WTC11 (cell line): Measurements from ENCODE around the gene CROCC2.

Experiments used
- ATF1 ChIP-seq: sonication (generic); formaldehyde crosslinking; IDR thresholded peaks from 2 replicates; pipeline ENCODE4 v1.8.1; 2023; ENCODE audit warnings: mild to moderate bottlenecking, moderate library complexity, missing genetic modification reagents
- EMX1 ChIP-seq: fragments of 250-450 bp; sonication (Bioruptor Pico); IDR thresholded peaks from 2 replicates; pipeline ENCODE4 v1.8.0; 2021; ENCODE audit warnings: mild to moderate bottlenecking
- GABPB1 ChIP-seq: sonication (generic); formaldehyde crosslinking; IDR thresholded peaks from 2 replicates; pipeline ENCODE4 v1.8.1; 2023; ENCODE audit warnings: mild to moderate bottlenecking, missing genetic modification reagents
- NR2C2 ChIP-seq: sonication (generic); formaldehyde crosslinking; IDR thresholded peaks from 2 replicates; pipeline ENCODE4 v1.8.0; 2022; ENCODE audit warnings: mild to moderate bottlenecking, missing genetic modification reagents
- ZNF232 ChIP-seq: sonication (generic); formaldehyde crosslinking; IDR thresholded peaks from 2 replicates; pipeline ENCODE4 v1.8.0; 2022; ENCODE audit warnings: mild to moderate bottlenecking, missing genetic modification reagents
- TF ChIP-seq, protein P1 (sequence below): sonication (generic); formaldehyde crosslinking; IDR thresholded peaks from 2 replicates; pipeline ENCODE4 v1.8.1; 2023; ENCODE audit warnings: mild to moderate bottlenecking, missing genetic modification reagents, moderate library complexity
- TF ChIP-seq, protein P2 (sequence below): fragments of 200-600 bp; IDR thresholded peaks from 2 replicates; pipeline ENCODE4 v1.8.0; 2022; ENCODE audit warnings: antibody characterized with exemption
- TF ChIP-seq, protein P3 (sequence below): sonication (generic); formaldehyde crosslinking; IDR thresholded peaks from 2 replicates; pipeline ENCODE4 v1.8.0; 2023; ENCODE audit warnings: mild to moderate bottlenecking, missing genetic modification reagents

DNA sequence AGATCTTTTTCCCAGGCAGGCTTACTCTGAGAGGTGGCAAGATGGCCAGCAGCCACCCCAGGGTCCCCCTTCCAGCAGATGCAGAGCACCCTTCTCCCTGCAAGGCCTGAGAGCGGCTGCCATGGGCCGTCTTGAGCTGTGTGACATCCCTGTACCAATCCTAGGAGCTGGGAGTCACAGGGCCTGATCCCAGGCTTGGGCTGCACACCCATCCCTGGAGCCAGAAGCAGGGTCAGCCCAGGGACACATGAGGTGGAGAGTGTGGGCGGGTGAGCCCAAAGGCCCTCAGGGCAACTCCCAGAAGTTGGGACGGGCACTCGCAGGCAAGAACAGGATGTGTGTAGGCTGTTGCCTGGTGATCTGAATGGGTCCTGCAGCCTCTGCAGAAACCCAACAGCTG lies 40.5 kb downstream of the CROCC2 start:
- no peak for TF ChIP-seq EMX1 (CRISPR knock-in tag)
- TF ChIP-seq, protein P1, sequence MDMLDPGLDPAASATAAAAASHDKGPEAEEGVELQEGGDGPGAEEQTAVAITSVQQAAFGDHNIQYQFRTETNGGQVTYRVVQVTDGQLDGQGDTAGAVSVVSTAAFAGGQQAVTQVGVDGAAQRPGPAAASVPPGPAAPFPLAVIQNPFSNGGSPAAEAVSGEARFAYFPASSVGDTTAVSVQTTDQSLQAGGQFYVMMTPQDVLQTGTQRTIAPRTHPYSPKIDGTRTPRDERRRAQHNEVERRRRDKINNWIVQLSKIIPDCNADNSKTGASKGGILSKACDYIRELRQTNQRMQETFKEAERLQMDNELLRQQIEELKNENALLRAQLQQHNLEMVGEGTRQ (CRISPR knock-in tag), result no peak
- TF ChIP-seq, protein P2, sequence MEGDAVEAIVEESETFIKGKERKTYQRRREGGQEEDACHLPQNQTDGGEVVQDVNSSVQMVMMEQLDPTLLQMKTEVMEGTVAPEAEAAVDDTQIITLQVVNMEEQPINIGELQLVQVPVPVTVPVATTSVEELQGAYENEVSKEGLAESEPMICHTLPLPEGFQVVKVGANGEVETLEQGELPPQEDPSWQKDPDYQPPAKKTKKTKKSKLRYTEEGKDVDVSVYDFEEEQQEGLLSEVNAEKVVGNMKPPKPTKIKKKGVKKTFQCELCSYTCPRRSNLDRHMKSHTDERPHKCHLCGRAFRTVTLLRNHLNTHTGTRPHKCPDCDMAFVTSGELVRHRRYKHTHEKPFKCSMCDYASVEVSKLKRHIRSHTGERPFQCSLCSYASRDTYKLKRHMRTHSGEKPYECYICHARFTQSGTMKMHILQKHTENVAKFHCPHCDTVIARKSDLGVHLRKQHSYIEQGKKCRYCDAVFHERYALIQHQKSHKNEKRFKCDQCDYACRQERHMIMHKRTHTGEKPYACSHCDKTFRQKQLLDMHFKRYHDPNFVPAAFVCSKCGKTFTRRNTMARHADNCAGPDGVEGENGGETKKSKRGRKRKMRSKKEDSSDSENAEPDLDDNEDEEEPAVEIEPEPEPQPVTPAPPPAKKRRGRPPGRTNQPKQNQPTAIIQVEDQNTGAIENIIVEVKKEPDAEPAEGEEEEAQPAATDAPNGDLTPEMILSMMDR, result no peak
- no peak for TF ChIP-seq ZNF232 (CRISPR knock-in tag)
- no peak for TF ChIP-seq NR2C2 (CRISPR knock-in tag)
- TF ChIP-seq, protein P3, sequence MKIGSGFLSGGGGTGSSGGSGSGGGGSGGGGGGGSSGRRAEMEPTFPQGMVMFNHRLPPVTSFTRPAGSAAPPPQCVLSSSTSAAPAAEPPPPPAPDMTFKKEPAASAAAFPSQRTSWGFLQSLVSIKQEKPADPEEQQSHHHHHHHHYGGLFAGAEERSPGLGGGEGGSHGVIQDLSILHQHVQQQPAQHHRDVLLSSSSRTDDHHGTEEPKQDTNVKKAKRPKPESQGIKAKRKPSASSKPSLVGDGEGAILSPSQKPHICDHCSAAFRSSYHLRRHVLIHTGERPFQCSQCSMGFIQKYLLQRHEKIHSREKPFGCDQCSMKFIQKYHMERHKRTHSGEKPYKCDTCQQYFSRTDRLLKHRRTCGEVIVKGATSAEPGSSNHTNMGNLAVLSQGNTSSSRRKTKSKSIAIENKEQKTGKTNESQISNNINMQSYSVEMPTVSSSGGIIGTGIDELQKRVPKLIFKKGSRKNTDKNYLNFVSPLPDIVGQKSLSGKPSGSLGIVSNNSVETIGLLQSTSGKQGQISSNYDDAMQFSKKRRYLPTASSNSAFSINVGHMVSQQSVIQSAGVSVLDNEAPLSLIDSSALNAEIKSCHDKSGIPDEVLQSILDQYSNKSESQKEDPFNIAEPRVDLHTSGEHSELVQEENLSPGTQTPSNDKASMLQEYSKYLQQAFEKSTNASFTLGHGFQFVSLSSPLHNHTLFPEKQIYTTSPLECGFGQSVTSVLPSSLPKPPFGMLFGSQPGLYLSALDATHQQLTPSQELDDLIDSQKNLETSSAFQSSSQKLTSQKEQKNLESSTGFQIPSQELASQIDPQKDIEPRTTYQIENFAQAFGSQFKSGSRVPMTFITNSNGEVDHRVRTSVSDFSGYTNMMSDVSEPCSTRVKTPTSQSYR (CRISPR knock-in tag), result no peak
- no peak for TF ChIP-seq ATF1 (CRISPR knock-in tag)
- TF ChIP-seq GABPB1 (CRISPR knock-in tag), result no peak
